ENCODE data around the gene MKI67.

MKI67 gene

GRCh38 chr10:128116851-128117615, 9.2 kb downstream of the MKI67 start:
- Histone ChIP-seq H3K9ac (ENCODE audit: low read depth, low read length) (no peak overlapping the region), H3K27me3 (ENCODE audit: control insufficient read depth, insufficient read depth, low read length) (no peaks in the 10 kb centered on the region), H3K9me3 (replicated peaks; ENCODE audit: low read length) (no peaks in the 10 kb centered on the region), H3K4me1 (ENCODE audit: control insufficient read depth, insufficient read depth, low read length) (peaks cover 11% of the 10 kb centered on the region), H3K36me3 (ENCODE audit: insufficient read depth, low read length) (peaks cover 54% of the 10 kb centered on the region), H3K4me3 (ENCODE audit: low read length) (no peak overlapping the region), H3K4me2 (ENCODE audit: low read length) (no peak overlapping the region)

- Histone ChIP-seq H3K4me3 (ENCODE audit: low read length) (no peak overlapping the region), H3K9ac (ENCODE audit: low read depth, low read length) (no peak overlapping the region), H3K27me3 (ENCODE audit: control insufficient read depth, insufficient read depth, low read length) (no peaks in the 10 kb centered on the region), H3K9me3 (replicated peaks; ENCODE audit: low read length) (no peaks in the 10 kb centered on the region), H3K4me1 (ENCODE audit: control insufficient read depth, insufficient read depth, low read length) (peaks cover 11% of the 10 kb centered on the region), H3K36me3 (ENCODE audit: insufficient read depth, low read length) (peaks cover 54% of the 10 kb centered on the region), H3K4me2 (ENCODE audit: low read length) (no peak overlapping the region)
Measured at GRCh38 chr10:128116187-128116586, 10.0 kb downstream of the MKI67 start.

GRCh38 chr10:128115356-128115755, 10.9 kb downstream of the MKI67 start:
- H3K27me3 ChIP-seq (ENCODE audit: control insufficient read depth, insufficient read depth, low read length), result no peaks in the 10 kb centered on the region
- H3K4me3 ChIP-seq (ENCODE audit: low read length), result no peak overlapping the region
- H3K9ac ChIP-seq (ENCODE audit: low read depth, low read length), result no peak overlapping the region
- H3K4me2 ChIP-seq (ENCODE audit: low read length), result no peak overlapping the region
- peaks cover 62% of the 10 kb centered on the region for H3K36me3 ChIP-seq (ENCODE audit: insufficient read depth, low read length)
- peaks cover 11% of the 10 kb centered on the region for H3K4me1 ChIP-seq (ENCODE audit: control insufficient read depth, insufficient read depth, low read length)
- no peaks in the 10 kb centered on the region for H3K9me3 ChIP-seq (replicated peaks; ENCODE audit: low read length)

GRCh38 chr10:128114901-128115300, 11.3 kb downstream of the MKI67 start:
- Histone ChIP-seq H3K27me3 (ENCODE audit: control insufficient read depth, insufficient read depth, low read length) (no peaks in the 10 kb centered on the region), H3K36me3 (ENCODE audit: insufficient read depth, low read length) (peaks cover 67% of the 10 kb centered on the region)

GRCh38 chr10:128113026-128113425, 13.2 kb downstream of the MKI67 start:
- Histone ChIP-seq H3K4me2 (ENCODE audit: low read length) (no peak overlapping the region), H3K36me3 (ENCODE audit: insufficient read depth, low read length) (peaks cover 76% of the 10 kb centered on the region), H3K9me3 (replicated peaks; ENCODE audit: low read length) (no peaks in the 10 kb centered on the region), H3K9ac (ENCODE audit: low read depth, low read length) (no peak overlapping the region), H3K4me1 (ENCODE audit: control insufficient read depth, insufficient read depth, low read length) (peaks cover 11% of the 10 kb centered on the region), H3K27me3 (ENCODE audit: control insufficient read depth, insufficient read depth, low read length) (no peaks in the 10 kb centered on the region), H3K4me3 (ENCODE audit: low read length) (no peak overlapping the region)

More at GRCh38 chr10:128114901-128115300, 11.3 kb downstream of the MKI67 start:
- H3K4me3 ChIP-seq (ENCODE audit: low read length), result no peak overlapping the region
- H3K4me2 ChIP-seq (ENCODE audit: low read length), result no peak overlapping the region
- H3K4me1 ChIP-seq (ENCODE audit: control insufficient read depth, insufficient read depth, low read length), result peaks cover 11% of the 10 kb centered on the region
- no peak overlapping the region for H3K9ac ChIP-seq (ENCODE audit: low read depth, low read length)
- H3K9me3 ChIP-seq (replicated peaks; ENCODE audit: low read length), result no peaks in the 10 kb centered on the region

GRCh38 chr10:128111696-128112095, 14.5 kb downstream of the MKI67 start:
- no peak overlapping the region for H3K9ac ChIP-seq (ENCODE audit: low read depth, low read length)
- no peak overlapping the region for H3K4me2 ChIP-seq (ENCODE audit: low read length)
- H3K9me3 ChIP-seq (replicated peaks; ENCODE audit: low read length), result no peaks in the 10 kb centered on the region
- no peaks in the 10 kb centered on the region for H3K27me3 ChIP-seq (ENCODE audit: control insufficient read depth, insufficient read depth, low read length)
- H3K4me1 ChIP-seq (ENCODE audit: control insufficient read depth, insufficient read depth, low read length), result peaks cover 6% of the 10 kb centered on the region
- H3K36me3 ChIP-seq (ENCODE audit: insufficient read depth, low read length), result peaks cover 84% of the 10 kb centered on the region
- H3K4me3 ChIP-seq (ENCODE audit: low read length), result no peak overlapping the region

GRCh38 chr10:128110339-128110738, 15.9 kb downstream of the MKI67 start:
- Histone ChIP-seq H3K4me1 (ENCODE audit: control insufficient read depth, insufficient read depth, low read length) (no peaks in the 10 kb centered on the region), H3K4me2 (ENCODE audit: low read length) (no peak overlapping the region), H3K4me3 (ENCODE audit: low read length) (no peak overlapping the region), H3K36me3 (ENCODE audit: insufficient read depth, low read length) (peaks cover 87% of the 10 kb centered on the region), H3K27me3 (ENCODE audit: control insufficient read depth, insufficient read depth, low read length) (no peaks in the 10 kb centered on the region), H3K9ac (ENCODE audit: low read depth, low read length) (no peak overlapping the region), H3K9me3 (replicated peaks; ENCODE audit: low read length) (no peaks in the 10 kb centered on the region)

GRCh38 chr10:128109707-128110106, 16.5 kb downstream of the MKI67 start:
- no peaks in the 10 kb centered on the region for H3K27me3 ChIP-seq (ENCODE audit: control insufficient read depth, insufficient read depth, low read length)
- H3K4me2 ChIP-seq (ENCODE audit: low read length), result no peak overlapping the region
- H3K36me3 ChIP-seq (ENCODE audit: insufficient read depth, low read length), result peaks cover 90% of the 10 kb centered on the region
- no peak overlapping the region for H3K4me3 ChIP-seq (ENCODE audit: low read length)
- H3K9me3 ChIP-seq (replicated peaks; ENCODE audit: low read length), result no peaks in the 10 kb centered on the region
- H3K9ac ChIP-seq (ENCODE audit: low read depth, low read length), result no peak overlapping the region
- no peaks in the 10 kb centered on the region for H3K4me1 ChIP-seq (ENCODE audit: control insufficient read depth, insufficient read depth, low read length)

- Histone ChIP-seq H3K4me2 (ENCODE audit: low read length) (no peak overlapping the region), H3K4me1 (ENCODE audit: control insufficient read depth, insufficient read depth, low read length) (no peaks in the 10 kb centered on the region), H3K9me3 (replicated peaks; ENCODE audit: low read length) (no peaks in the 10 kb centered on the region), H3K4me3 (ENCODE audit: low read length) (no peak overlapping the region), H3K27me3 (ENCODE audit: control insufficient read depth, insufficient read depth, low read length) (no peaks in the 10 kb centered on the region), H3K9ac (ENCODE audit: low read depth, low read length) (no peak overlapping the region), H3K36me3 (ENCODE audit: insufficient read depth, low read length) (peaks cover 68% of the 10 kb centered on the region)
Measured at GRCh38 chr10:128105383-128105782, 20.8 kb downstream of the MKI67 start.

- no peaks in the 10 kb centered on the region for H3K9me3 ChIP-seq (replicated peaks; ENCODE audit: low read length)
- no peaks in the 10 kb centered on the region for H3K4me1 ChIP-seq (ENCODE audit: control insufficient read depth, insufficient read depth, low read length)
- no peaks in the 10 kb centered on the region for H3K27me3 ChIP-seq (ENCODE audit: control insufficient read depth, insufficient read depth, low read length)
- H3K4me2 ChIP-seq (ENCODE audit: low read length), result no peak overlapping the region
- peaks cover 60% of the 10 kb centered on the region for H3K36me3 ChIP-seq (ENCODE audit: insufficient read depth, low read length)
- H3K4me3 ChIP-seq (ENCODE audit: low read length), result no peak overlapping the region
- no peak overlapping the region for H3K9ac ChIP-seq (ENCODE audit: low read depth, low read length)
Measured at GRCh38 chr10:128103229-128103714, 23.0 kb downstream of the MKI67 start.

GRCh38 chr10:128102480-128103228, 23.6 kb downstream of the MKI67 start:
- H3K36me3 ChIP-seq (ENCODE audit: insufficient read depth, low read length), result peaks cover 59% of the 10 kb centered on the region
- no peak overlapping the region for H3K9ac ChIP-seq (ENCODE audit: low read depth, low read length)
- H3K4me3 ChIP-seq (ENCODE audit: low read length), result no peak overlapping the region
- H3K4me1 ChIP-seq (ENCODE audit: control insufficient read depth, insufficient read depth, low read length), result no peaks in the 10 kb centered on the region
- H3K4me2 ChIP-seq (ENCODE audit: low read length), result no peak overlapping the region
- no peaks in the 10 kb centered on the region for H3K9me3 ChIP-seq (replicated peaks; ENCODE audit: low read length)
- H3K27me3 ChIP-seq (ENCODE audit: control insufficient read depth, insufficient read depth, low read length), result no peaks in the 10 kb centered on the region

Data from skeletal muscle satellite cell (primary cell).